ENCODE measurements around the gene JPH3.
"Not testable (repeated sequence)": the region's sequence is repeated elsewhere in the genome, so short reads cannot be mapped to it uniquely, and the experiment has no call there.

The JPH3 gene

DNA sequence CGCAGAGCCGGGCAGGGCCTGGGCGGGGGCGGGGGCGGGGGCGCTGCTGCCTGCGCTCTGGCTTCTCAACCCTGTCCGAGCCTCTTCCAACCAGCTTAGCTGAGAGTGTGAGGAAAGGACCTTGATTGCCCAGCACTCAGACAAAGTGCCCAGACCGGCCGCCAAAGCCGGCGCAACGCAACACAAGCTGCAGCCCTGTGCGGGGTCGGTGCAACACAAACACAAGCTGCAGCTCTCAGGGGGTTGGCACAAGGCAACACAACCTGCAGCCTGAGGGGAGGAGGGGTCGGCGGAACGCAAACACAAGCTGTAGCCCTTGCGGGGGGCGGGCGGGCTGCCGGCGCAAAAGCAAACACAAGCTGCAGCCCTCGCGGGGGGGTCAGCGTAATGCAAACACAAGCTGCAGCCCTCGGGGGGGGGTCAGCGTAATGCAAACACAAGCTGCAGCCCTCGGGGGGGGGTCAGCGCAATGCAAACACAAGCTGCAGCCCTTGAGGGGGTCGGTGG is 103.5 kb downstream of the JPH3 start:
- H3K27ac ChIP-seq: no peak overlapping the region
- no peak for DNase-seq (ENCODE audit: low read depth, low spot score)

DNA sequence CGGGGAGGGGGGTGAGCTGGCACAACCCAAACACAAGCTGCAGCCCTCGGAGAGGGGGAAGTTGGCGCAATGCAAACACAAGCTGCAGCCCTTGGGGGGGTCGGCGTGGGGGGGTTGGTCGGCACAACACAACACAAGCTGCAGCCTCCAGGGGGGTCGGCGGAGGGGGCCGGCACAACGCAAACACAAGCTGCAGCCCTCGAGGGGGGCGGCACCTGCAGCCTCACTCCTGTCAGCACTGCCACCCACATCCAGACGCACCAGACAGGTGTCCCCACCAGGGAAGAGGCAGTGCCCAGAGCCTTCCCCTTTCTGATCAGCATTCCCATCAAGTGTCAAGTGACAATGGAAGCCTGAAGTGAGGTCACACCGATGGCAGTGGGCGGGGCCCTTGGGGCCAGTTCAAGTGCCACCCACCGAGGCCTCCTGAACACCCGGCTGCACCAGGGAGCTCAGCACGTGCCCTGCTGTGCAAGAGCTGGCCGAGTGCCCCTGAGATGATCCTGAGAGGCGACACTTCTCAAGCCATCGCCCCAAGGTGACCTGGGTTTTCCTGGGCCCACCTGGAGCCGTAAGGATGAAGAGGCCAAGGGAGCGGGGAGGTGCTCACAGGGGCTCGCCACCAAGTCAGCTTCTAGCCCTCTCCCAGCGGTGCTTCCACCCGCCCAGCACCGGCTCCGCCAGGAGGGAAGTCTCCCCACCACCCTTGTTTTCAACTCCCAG is 104.1 kb downstream of the JPH3 start:
- DNase-seq (ENCODE audit: low read depth, low spot score): no peak

DNA sequence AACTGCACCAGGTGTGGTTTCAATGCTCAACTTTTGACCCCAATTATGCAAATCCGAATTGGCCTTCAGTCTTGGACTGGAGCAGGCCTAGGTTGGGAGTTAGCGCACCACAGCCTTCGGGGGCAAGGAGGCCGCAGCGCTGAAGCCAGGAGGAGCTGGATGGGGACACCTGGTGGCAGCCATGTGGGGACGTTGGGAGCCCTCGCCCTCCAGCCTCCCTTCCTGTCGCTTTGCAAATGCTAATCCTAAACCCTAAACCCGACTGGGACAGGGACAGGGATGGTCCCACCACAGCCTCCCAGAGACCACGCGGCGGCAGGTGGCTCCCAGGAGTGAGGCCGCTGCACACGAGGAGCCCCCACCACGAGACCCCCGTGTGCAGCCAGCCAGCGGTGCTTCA is 104.8 kb downstream of the JPH3 start:
- H3K27ac ChIP-seq: no peak overlapping the region
- no peak for DNase-seq (ENCODE audit: low read depth, low spot score)

More for the DNA sequence above, 104.1 kb downstream of the JPH3 start:
- no peak overlapping the region for H3K27ac ChIP-seq

DNA sequence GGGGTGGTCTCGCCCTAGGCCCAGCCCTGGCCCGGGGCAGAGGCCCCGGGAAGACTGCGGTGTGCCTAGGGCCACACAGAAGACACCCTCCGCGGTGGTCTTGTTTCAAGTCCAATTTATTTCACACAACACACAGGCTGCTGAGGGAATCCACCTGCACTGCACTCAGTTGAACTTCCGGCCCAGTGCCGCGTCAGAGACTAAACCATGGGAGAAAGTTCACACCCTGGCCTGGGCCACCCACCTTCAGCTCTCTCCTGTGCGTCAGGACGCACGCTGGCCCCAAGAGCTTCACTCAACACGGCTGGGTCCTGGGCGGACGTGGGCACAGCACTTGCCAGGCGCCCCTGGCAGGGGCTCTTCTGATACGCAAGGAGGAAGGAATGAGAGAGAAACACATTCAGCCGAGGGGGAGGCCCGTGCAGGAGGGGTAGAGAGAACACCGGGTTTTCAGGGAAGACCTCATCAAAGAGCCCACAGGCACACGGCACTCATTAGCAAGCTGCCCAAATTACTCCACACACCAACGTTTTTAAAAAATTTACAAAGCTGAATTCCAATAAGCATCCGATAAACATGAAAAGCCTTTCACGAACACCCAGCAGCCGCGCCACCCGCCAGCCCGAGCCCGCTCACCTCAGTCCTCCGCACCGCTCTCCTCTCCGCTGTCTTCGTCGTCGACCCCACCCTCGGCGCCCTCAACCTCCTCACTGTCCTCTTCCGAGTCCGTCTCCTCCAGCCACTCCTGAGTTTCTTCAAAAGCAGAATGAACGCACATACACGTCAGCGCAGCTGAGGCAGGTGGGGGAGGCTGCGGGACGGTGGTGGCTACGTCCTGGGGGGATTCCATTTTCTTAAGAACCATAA is 105.6 kb downstream of the JPH3 start:
- no peak for DNase-seq (ENCODE audit: low read depth, low spot score)

DNA sequence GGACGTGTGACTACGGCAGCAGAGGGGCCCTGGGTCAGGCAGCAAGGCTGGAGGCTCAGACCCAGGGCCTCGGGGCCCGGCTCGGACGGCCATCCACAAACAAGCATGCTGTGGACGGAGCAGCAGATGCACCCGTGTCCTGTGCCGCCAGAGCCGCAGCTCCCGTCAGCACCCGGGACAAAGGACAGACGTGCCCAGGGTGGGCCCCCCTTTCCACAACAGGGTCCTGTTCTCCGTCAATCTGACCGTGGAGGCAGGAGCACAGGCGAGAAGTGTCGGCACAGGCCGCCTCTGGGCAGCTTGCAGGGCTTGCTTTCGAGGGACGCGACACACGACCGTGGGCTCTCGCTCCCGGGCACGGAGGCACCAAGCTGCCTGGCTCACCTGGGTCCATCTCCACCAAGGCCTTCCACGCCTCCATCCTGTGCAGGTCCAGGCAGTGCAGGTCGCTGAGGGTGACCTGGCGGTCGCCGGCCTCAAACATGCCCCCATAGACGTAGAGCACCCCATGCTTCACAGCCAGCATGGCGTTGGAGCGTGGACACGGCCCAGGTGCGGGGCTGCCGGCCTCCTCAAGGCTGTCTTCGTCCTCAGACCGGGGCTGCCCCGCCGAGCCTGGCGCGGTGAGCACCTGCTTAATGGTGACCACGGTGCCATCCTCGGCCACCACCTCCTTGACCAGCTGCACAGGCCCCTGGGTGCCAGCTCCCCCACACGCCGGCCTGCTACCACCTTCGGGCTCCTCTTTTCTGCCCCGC is 106.8 kb downstream of the JPH3 start:
- no peak for DNase-seq (ENCODE audit: low read depth, low spot score)
- no peak overlapping the region for H3K27ac ChIP-seq

More for the DNA sequence above, 105.6 kb downstream of the JPH3 start:
- H3K27ac ChIP-seq: no peak overlapping the region

DNA sequence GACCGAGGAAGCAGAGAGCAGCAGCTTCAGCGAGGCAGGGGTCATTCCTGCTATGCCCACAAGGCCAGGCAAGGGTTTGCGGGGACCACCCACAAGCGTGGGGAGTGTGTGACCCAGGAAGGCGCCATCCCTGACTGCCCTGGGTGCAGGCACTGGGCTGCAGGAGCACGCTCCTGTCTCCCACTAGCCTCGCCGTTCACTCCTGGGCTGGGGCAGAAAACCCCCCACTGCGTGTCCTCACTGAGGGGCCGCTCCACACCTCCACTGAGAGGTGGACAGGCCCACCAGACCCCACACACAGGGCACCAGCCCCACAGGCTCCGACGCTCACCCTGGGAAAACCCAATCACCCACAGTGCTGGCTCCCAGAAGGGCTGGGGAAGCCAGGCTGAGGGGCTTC is 107.4 kb downstream of the JPH3 start:
- DNase-seq (ENCODE audit: low read depth, low spot score): no peak
- H3K27ac ChIP-seq: no peak overlapping the region

DNA sequence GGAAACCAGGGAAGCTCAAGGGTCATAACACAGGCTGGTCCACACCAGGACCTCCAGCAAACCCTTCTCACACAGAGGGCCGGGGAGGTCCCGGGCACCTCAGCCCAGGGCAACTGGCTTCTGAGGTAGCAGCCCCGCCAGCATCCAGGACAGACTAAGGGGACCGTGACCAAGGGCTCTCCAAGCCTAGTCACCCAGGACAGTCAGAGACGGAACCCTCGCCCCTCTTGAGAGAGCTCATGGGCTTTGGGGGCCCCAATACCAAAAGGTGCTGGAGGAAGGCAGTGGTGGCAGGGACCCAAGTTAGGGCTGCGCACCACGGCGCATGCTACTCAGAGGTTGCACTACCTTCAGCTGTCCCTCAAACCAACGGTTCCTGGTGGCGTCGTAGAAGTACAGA is 108.6 kb downstream of the JPH3 start:
- DNase-seq (ENCODE audit: low read depth, low spot score): no peak
- no peak overlapping the region for H3K27ac ChIP-seq

DNA sequence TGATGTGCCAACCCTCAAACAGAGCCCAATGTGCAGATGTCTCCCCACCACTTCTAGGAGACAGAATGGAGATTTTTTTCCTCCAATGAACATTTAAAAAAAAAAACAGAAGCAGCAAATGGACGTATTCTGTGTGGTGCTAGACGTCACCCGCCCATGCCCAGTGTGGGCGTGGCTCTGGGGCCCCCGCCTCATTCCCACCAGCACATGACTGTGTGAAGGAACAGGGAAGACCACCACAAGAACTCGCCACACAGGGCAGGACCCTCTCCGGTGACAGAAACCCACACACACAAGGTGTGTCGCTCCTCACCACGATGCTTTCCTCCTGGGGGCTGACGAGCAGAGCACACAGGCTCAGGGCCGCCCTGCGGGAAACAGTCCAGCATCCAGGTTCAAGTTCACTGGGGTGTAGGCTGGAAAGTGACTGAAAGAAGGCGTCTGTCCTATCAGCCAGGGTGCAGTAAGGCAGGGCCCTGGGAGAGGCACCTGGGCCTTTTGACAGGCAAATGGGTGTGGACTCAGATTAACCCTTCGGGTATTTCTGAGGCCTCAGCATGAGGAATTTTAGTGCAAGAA is 110.0 kb downstream of the JPH3 start:
- no peak for DNase-seq (ENCODE audit: low read depth, low spot score)
- no peak overlapping the region for H3K27ac ChIP-seq

DNA sequence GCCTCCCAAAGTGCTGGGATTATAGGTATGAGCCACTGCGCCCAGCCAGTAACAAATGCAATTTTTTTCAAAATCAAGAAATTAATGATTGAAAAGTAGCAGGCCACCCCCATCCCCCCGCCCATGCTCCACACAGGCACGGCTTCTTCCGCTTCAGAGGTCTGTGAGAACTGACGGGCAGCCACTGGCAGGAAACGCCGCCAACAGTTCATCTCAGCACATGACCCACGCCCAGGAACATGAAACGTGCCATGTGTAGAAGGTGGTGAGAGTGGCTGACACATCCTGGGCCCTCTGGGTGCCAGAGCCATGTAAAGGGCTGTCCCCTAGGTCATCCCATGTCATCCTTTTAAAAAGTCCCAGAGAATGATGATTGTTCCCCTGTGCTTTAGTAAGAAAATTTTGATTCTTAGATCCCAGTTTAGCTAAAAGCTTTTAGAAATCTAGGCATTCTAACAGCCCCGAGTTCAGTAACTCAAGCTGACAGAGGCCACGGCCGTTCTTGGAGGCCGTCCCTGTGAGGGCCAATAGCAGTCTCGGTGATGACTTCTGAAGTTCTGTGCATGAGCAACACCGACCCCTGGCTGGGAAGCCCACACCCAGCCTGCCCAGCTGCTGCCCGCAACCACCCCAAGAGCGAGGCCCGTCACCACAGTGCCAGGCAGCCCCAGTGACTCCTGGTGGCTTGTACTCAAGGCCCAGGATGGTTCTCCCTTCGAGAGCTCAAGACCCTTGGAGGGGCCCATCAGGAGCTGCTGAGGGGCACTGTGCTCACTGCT is 111.3 kb downstream of the JPH3 start:
- H3K27ac ChIP-seq: no peak overlapping the region
- no peak for DNase-seq (ENCODE audit: low read depth, low spot score)

DNA sequence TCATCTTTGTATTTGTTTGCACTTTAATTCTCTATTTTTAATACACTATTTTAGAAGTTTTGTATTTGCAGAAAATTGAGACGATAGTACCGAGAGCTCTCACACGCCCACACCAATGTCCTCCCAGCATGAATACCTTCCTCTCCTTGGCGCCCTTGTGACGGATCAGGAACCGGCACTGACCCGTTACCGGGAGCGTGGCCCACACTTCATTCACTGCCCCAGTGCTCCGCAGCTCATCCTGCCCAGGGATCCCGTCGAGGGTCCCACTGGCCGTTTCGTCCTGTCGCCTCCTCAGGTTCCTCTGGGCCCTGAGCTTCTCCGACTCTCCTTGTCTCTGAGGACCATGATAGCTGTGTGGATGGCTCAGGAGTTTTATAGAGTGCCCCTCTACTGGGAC is 112.9 kb downstream of the JPH3 start:
- DNase-seq (ENCODE audit: low read depth, low spot score): no peak
- no peak overlapping the region for H3K27ac ChIP-seq

DNA sequence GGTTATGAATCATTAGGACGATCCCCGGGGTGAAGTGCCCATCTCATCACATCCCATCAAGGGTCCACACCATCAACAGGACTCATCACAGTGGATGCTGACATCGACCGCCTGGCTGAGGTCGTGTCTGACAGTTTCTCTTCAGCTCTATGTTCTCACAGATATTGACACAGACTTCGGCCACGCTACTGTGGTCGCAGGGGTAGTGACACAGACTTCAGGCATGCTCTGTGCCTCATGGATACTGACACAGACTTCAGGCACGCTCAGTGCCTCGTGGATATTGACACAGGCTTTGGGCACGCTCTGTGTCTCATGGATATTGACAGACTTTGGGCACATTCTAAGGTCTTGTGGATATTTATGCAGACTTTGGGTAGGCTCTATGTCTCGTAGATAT is 113.3 kb downstream of the JPH3 start:
- no peak overlapping the region for H3K27ac ChIP-seq
- no peak for DNase-seq (ENCODE audit: low read depth, low spot score)

DNA sequence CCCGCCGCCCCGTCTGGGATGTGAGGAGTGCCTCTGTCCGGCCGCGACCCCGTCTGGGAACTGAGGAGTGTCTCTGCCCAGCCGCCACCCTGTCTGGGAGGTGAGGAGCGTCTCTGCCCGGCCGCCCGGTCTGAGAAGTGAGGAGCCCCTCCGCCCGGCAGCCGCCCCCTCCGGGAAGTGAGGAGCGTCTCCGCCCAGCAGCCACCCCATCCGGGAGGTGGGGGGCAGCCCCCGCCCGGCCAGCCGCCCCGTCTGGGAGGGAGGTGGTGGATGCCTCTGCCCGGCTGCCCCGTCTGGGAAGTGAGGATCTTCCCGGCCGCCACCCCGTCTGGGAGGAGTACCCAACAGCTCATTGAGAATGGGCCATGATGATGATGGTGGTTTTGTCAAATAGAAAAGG is 116.5 kb downstream of the JPH3 start:
- not testable (repeated sequence) for DNase-seq (ENCODE audit: low read depth, low spot score); H3K27ac ChIP-seq

DNA sequence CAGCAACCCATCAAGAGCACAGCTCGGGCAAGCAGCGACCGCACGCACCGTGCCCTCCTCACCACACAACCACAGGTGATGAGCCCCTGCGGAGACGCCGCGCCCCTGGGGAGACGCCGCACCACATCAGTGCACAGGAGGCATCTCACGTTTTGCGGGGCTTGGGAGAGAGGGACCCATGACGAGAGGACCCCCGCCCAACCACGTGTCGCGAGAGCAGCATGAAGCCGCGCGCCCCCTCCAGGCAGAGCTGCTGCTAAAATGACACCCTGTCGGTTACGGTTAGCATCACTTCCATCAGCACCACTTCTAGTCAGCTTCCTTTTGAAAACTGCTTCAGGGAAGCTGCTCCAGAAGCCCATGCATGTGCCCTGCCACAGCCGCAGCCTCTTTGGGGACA is 118.1 kb downstream of the JPH3 start:
- DNase-seq (ENCODE audit: low read depth, low spot score): no peak
- H3K27ac ChIP-seq: no peak overlapping the region

DNA sequence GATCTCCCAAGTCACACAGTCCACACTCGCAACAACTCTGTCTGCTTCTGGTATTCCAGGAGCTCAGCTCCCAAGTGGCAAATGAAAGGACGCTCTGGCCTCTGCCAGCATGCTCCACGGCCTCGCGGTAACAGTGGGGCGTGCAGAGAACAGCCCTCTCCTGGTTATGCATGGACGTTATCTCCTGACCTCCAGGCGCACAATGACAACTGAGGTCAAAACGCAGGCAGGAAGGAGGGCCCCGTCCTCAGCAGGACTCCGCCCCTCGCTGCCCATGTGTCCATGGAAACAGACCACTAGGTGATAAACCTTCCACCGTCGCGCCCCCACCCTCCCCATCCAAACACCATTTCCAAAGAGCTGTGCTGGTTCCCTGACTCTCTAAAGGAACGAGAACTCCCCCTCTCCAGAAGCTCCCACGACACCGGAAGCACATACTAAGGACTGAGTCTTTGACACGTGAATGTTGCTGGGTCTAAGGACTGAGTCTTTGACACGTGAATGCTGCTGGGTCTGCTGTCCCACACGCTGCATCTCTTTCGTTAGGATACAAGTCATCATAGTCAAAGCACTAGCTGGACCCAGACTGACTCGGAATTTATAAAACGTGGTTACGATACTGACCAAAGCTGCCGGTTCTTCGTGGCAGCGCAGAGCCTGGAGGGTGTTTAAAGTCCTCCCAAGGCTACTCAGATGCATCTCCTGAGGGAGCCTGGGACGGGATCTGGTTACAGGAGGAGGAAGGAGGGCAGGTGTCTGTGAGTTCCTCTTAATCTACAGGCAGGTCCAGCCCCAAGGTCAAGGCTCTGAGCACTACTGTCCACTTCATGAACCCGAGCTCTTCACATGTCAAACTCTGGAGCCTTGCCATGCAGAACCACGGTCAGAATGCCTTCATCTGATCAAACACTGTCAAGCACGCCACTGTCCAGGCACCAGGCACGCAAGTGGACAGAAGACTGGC is 119.6 kb downstream of the JPH3 start:
- no peak for DNase-seq (ENCODE audit: low read depth, low spot score)
- H3K27ac ChIP-seq: no peak overlapping the region

DNA sequence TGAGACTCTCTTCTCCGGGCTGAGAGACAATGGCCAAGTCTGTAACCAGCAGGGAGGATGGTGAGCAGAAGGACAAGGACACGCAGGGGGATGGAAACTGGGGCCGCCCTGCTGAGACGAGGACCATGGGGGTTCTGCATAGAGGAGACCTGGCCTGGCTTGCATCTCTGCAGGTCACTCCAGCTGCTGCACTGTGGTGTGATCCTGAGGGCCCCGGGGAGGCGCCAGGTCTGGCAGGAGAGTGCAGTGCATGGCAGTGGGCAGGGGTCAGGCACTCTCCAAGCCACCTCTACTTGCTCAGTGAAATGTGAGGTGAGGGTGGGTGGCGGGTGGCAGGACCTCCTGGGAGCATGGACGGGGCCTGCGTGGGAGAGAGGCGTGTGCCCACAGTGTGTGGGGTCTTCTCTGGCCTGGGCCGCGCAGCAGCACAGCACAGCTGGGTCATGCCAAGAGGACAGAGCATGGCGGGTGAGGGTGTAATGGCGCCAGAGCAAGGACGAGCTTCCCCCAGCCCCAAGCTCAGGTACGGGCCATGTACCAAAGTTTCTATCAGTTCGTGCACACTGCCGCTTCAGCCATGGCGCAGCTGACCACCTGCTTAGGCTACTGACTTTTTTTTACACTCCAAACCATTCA is 120.4 kb downstream of the JPH3 start:
- H3K27ac ChIP-seq: no peak overlapping the region
- DNase-seq (ENCODE audit: low read depth, low spot score): no peak

DNA sequence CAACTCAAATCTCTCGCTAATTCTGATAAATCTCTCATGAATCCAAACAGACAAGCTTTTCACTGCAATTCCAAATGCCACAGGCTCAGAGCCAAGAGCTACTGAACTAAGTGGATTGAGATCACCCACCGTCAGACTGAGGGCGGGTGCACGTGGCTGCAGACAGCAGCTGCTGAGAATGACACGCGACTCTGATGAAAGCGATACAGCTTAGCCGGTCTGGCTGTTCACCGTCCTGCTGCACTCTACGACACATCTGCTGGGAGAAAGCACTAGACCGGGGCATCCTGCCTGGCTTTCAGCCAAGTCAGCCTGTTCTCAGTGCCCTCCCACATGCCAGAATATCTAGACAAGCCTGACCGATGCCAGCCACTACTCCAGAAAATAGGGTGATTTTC is 120.9 kb downstream of the JPH3 start:
- no peak overlapping the region for H3K27ac ChIP-seq
- DNase-seq (ENCODE audit: low read depth, low spot score): no peak

DNA sequence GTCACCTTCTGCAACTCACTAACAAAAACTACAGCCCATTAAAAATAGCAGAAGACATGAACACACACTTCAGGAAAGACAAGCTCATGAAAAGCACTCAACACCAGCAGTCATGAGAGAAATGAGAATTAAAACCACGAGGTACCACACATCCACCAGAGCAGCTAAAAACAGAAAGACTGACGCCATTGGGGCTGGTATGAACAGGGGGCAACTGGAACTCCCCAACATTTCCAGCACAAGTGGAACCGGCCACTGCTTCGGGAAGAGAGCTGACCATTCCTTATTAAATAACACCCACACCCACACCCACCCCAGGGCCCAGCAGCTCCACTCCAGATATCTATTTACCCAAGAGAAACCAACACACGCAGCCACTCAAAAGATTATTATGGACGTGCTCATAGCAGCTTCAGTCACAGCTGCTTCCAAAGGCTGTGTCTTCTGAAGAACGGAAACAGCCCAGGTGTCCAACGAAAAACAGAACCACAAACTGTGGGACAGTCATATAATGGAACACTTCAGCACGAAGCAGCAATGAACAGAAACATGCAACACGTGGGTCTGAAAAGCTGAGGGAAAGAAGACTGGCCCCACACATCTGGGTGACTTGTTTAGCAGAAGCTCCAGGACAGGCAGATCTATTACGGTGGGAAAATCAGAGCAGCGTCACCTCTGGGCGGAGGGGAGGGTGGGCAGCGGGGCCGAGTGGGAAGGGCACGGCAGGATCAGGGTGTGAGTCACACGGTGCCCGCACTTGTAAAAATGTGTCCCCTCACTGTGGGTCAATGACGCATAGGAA is 122.4 kb downstream of the JPH3 start:
- no peak for DNase-seq (ENCODE audit: low read depth, low spot score)
- no peak overlapping the region for H3K27ac ChIP-seq

Data from epithelial cell of prostate (primary cell).